Measurements from ENCODE around the gene CTDP1. TPM values are rescaled to one million over a fixed set of nuclear protein-coding genes. Genes with fewer than 3 reads are reported as not detected.

Gene CTDP1
- total RNA-seq, 1 donor, result 20.7 TPM

DNA sequence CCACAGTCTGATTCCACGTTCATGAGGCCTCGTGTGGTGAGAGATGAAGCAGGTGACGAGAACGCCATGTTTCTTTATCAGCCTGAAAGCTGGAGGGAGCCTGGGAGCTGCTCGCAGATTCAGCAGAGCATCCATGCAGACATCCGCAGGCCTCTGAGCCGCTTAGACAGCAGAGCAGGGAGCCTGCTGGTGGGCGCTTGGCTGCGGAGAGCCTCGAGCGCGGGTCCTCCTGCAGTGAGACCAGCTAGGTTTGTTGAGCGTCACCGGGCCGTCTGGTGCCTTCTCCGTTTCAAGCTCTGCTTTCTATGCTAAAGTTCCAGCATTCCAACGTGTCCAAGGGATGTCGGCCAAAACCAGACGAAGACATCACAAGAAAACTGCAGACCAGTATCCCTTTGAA, 27.6 kb downstream of the CTDP1 start:
- H3K4me3 ChIP-seq (ENCODE audit: low read depth, low read length), result no peak overlapping the region
- TF ChIP-seq, protein P1, sequence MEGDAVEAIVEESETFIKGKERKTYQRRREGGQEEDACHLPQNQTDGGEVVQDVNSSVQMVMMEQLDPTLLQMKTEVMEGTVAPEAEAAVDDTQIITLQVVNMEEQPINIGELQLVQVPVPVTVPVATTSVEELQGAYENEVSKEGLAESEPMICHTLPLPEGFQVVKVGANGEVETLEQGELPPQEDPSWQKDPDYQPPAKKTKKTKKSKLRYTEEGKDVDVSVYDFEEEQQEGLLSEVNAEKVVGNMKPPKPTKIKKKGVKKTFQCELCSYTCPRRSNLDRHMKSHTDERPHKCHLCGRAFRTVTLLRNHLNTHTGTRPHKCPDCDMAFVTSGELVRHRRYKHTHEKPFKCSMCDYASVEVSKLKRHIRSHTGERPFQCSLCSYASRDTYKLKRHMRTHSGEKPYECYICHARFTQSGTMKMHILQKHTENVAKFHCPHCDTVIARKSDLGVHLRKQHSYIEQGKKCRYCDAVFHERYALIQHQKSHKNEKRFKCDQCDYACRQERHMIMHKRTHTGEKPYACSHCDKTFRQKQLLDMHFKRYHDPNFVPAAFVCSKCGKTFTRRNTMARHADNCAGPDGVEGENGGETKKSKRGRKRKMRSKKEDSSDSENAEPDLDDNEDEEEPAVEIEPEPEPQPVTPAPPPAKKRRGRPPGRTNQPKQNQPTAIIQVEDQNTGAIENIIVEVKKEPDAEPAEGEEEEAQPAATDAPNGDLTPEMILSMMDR (IDR thresholded peaks at IDR 0.05; ENCODE audit: insufficient read depth, low read depth, low read length), result no peak
- DNase-seq (ENCODE audit: low read depth), result no peak

DNA sequence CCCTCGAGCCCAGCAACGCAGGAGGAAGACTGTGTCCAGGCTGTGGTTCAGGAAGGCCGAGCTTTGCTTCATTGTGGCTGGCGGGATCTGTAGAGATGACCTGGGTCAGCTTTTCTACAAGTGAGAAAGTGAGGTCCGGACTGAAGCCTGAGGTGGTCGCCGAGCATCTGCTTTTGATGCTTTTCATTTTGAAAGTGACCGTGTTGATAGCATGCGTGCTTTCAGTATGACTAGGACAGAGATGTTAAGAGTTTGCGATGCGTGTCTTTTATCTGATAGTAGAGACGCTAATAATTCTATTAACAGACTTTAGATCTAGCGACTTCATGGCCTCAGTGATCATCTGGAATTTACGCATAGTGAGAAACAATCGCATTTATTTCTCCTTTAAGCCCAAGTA, 28.1 kb downstream of the CTDP1 start:
- TF ChIP-seq, protein P1 (IDR thresholded peaks at IDR 0.05; ENCODE audit: insufficient read depth, low read depth, low read length), result no peak
- no peak for DNase-seq (ENCODE audit: low read depth)
- no peak overlapping the region for H3K4me3 ChIP-seq (ENCODE audit: low read depth, low read length)

DNA sequence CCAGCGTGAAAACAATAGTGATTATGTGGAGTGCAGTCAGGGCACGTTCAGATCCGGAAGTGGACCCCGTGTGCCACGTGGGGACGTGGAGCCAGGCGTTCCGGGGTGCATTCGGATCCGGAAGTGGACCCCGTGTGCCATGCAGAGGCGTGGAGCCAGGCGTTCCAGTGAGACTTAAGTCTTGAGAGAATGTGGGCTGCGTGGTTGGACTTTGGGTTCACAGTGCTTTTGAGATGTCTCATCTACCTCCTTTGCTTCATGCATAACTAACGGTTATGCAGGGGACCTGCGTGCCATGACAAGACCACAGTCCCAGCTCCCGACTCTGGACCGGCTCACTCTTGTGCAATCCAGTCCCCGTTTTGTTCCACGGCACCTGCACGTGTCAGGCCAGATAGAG, 28.8 kb downstream of the CTDP1 start:
- H3K4me3 ChIP-seq (ENCODE audit: low read depth, low read length), result no peak overlapping the region
- TF ChIP-seq, protein P1 (IDR thresholded peaks at IDR 0.05; ENCODE audit: insufficient read depth, low read depth, low read length), result no peak
- DNase-seq (ENCODE audit: low read depth), result no peak

DNA sequence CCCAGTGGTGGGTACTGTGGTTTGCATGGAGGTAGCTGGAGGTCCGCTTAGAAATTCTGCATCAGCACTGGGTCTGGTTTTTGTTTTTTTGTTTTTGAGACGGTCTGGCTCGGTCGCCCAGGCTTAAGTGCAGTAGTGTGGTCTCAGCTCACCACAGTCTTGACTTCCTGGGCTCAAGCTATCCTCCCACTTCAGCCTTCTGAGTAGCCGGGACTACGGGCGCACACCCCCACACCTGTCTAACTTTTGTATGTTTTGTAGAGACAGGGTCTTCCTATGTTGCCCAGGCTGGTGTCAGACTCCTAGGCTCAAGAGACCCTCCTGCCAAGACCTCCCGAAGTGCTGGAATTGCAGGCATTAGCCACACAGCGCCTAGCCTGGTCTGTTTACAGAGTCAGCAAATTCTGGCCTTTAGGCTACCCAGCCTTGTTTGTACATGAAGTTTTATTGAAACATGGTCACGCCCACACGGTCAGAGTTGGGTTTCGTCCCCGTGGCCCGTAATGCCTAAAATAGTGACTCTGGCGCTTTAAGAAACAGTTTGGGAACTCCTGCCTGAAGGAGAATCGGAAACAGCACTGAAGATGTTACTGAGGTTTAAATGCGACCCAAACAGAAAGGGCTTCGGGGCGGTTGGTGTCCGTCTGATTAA, 32.7 kb downstream of the CTDP1 start:
- H3K4me3 ChIP-seq (ENCODE audit: low read depth, low read length), result no peak overlapping the region
- no peak for DNase-seq (ENCODE audit: low read depth)
- TF ChIP-seq, protein P1 (IDR thresholded peaks at IDR 0.05; ENCODE audit: insufficient read depth, low read depth, low read length), result no peak

DNA sequence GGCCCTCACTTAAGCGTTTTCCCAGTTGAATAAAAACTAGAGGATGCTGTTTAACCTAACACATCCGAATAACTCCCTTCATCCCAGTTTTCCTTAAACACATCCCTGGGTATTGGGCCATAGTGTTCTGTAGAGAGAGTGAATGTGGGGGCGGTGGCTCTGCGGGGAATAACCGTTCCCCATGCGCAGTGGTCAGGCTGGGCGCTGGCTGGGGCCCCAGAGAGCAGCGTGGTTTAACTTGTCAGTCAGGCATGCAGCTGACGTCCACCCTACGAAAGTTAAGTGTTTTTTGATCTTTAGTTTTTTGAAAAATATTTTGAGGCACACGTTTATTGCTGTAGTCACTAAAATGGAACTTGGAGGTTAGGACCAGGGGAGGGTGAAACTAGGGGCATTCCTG, 33.7 kb downstream of the CTDP1 start:
- H3K4me3 ChIP-seq (ENCODE audit: low read depth, low read length), result no peak overlapping the region
- TF ChIP-seq, protein P1 (IDR thresholded peaks at IDR 0.05; ENCODE audit: insufficient read depth, low read depth, low read length), result no peak
- DNase-seq (ENCODE audit: low read depth), result no peak

DNA sequence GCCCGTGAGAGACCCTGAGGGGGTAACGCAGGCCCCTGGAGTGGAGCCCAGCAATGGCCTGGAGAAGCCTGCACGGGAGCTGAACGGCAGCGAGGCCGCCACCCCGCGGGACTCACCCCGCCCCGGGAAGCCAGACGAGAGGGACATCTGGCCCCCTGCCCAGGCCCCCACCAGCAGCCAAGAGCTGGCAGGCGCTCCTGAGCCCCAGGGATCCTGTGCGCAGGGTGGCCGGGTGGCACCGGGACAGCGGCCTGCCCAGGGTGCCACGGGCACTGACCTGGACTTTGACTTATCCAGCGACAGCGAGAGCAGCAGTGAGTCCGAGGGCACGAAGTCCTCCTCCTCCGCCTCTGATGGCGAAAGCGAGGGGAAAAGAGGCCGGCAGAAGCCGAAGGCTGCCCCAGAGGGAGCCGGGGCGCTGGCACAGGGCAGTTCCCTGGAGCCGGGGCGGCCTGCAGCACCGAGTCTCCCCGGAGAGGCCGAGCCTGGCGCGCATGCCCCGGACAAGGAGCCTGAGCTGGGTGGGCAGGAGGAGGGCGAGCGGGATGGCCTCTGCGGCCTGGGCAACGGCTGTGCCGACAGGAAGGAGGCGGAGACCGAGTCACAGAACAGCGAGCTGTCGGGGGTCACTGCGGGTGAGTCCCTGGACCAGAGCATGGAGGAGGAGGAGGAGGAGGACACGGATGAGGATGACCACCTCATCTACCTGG, 35.1 kb downstream of the CTDP1 start:
- no peak for DNase-seq (ENCODE audit: low read depth)
- TF ChIP-seq, protein P1 (IDR thresholded peaks at IDR 0.05; ENCODE audit: insufficient read depth, low read depth, low read length), result no peak

More for the DNA sequence above, 35.1 kb downstream of the CTDP1 start:
- H3K4me3 ChIP-seq (ENCODE audit: low read depth, low read length), result no peak overlapping the region

Data from fibroblast of villous mesenchyme (primary cell).